ENCODE measurements around the gene EXOC4. TPM values are rescaled to one million over a fixed set of nuclear protein-coding genes. Genes with fewer than 3 reads are reported as not detected.

Gene EXOC4
- total RNA-seq, 1 donor from 2014 or later = 41.3 TPM

- H3K4me3 ChIP-seq (ENCODE audit: low read depth, low read length) = no peak overlapping the region
- no peak for DNase-seq (ENCODE audit: low read depth)
- no peak for TF ChIP-seq CTCF (conservative IDR thresholded peaks at IDR 0.05; ENCODE audit: low read depth, low read length)
Measured at GRCh38 chr7:133491201-133491691, 238.4 kb downstream of the EXOC4 start.

- TF ChIP-seq CTCF (conservative IDR thresholded peaks at IDR 0.05; ENCODE audit: low read depth, low read length) = no peak
- peak; percentile 20 for DNase-seq (ENCODE audit: low read depth)
- no peak overlapping the region for H3K4me3 ChIP-seq (ENCODE audit: low read depth, low read length)
Measured at GRCh38 chr7:133491846-133492652, 239.2 kb downstream of the EXOC4 start.

GRCh38 chr7:133497061-133497460 is 244.2 kb downstream of the EXOC4 start:
- no peak overlapping the region for H3K4me3 ChIP-seq (ENCODE audit: low read depth, low read length)
- no peak for DNase-seq (ENCODE audit: low read depth)
- TF ChIP-seq CTCF (conservative IDR thresholded peaks at IDR 0.05; ENCODE audit: low read depth, low read length) = no peak

GRCh38 chr7:133501771-133502170 is 248.9 kb downstream of the EXOC4 start:
- no peak for DNase-seq (ENCODE audit: low read depth)
- H3K4me3 ChIP-seq (ENCODE audit: low read depth, low read length) = no peak overlapping the region
- TF ChIP-seq CTCF (conservative IDR thresholded peaks at IDR 0.05; ENCODE audit: low read depth, low read length) = no peak

- no peak for DNase-seq (ENCODE audit: low read depth)
- no peak overlapping the region for H3K4me3 ChIP-seq (ENCODE audit: low read depth, low read length)
- TF ChIP-seq CTCF (conservative IDR thresholded peaks at IDR 0.05; ENCODE audit: low read depth, low read length) = no peak
Measured at GRCh38 chr7:133502498-133502897, 249.6 kb downstream of the EXOC4 start.

GRCh38 chr7:133502972-133503371 is 250.1 kb downstream of the EXOC4 start:
- DNase-seq (ENCODE audit: low read depth) = no peak
- no peak for TF ChIP-seq CTCF (conservative IDR thresholded peaks at IDR 0.05; ENCODE audit: low read depth, low read length)
- no peak overlapping the region for H3K4me3 ChIP-seq (ENCODE audit: low read depth, low read length)

- no peak for TF ChIP-seq CTCF (conservative IDR thresholded peaks at IDR 0.05; ENCODE audit: low read depth, low read length)
- H3K4me3 ChIP-seq (ENCODE audit: low read depth, low read length) = no peak overlapping the region
- DNase-seq (ENCODE audit: low read depth) = no peak
Measured at GRCh38 chr7:133504825-133505224, 251.9 kb downstream of the EXOC4 start.
